Psoas muscle (tissue), 8 donors: ENCODE measurements around the gene TMPRSS3. TPM values are rescaled to one million over a fixed set of nuclear protein-coding genes. Genes with fewer than 3 reads are reported as not detected.

Experiments
- ATAC-seq, 4 donors: fragments of 200-7000 bp; cut with Tn5 transposase; one replicate each; pipeline ENCODE4 v1.9.1; 2020; ENCODE audit warnings: moderate library complexity in 3 of 4, mild to moderate bottlenecking in 2 of 4
- DNase-seq, 2 donors: peaks; one replicate each; pipeline ENCODE4 v3.0.0-alpha.2; 2020
- H3K27ac ChIP-seq: fragments of 200-600 bp; one replicate; pipeline ENCODE4 v1.8.0; 2022
- H3K27me3 ChIP-seq, 3 donors: fragments of 200-600 bp in 1 of 3; one replicate each; pipeline versions ENCODE4 v1.6.1 to v1.8.0; 2013 to 2022; ENCODE audit warnings: low read length in 2 of 3, mild to moderate bottlenecking in 2 of 3, moderate library complexity in 1 of 3; ENCODE audit not compliant: insufficient read depth in 3 of 3
- H3K36me3 ChIP-seq, 2 donors: fragments of 200-600 bp in 1 of 2; one replicate each; pipeline versions ENCODE4 v1.6.1 to v1.8.0; 2013 to 2022; ENCODE audit warnings: low read depth in 1 of 2, mild to moderate bottlenecking in 1 of 2, moderate library complexity in 1 of 2; ENCODE audit not compliant: insufficient read depth in 1 of 2
- H3K4me1 ChIP-seq: fragments of 200-600 bp; one replicate; pipeline ENCODE4 v1.8.0; 2022
- H3K4me3 ChIP-seq: fragments of 200-600 bp; one replicate; pipeline ENCODE4 v1.8.0; 2022; ENCODE audit warnings: mild to moderate bottlenecking
- H3K9me3 ChIP-seq: fragments of 200-600 bp; one replicate; pipeline ENCODE4 v1.8.0; 2022
- WGBS, 3 donors: extraction: QIAGEN DNeasy Blood & Tissue Kit; methylation state at CpG; one replicate each; pipeline versions ENCODE4 v1.1.6 to v1.1.7; 2013; 5-methylcytosine and 5-hydroxymethylcytosine counted together
- intact Hi-C, 2 donors: fragments of 100-400 bp; cut with DNase I; formaldehyde crosslinking; loops; one replicate each; pipeline versions ENCODE4 v1.11.0 to v1.14.2; 2022
- polyA plus RNA-seq, 3 donors: library from polyadenylated mRNA; stranded (reverse); fragments of 200-250 nt; gene quantifications; one replicate each; pipeline ENCODE4 v1.2.3, GENCODE V29; 2013
- total RNA-seq, 4 donors: library from RNA; stranded (reverse); fragmentation: NEBNext Ultra II Directional in 2 of 4; extraction: Animal tissue kit (Norgen Biotek cat#: 25700) in 2 of 4; gene quantifications; one replicate each; pipeline versions ENCODE4 v1.2.1 to v1.2.4, GENCODE V29; 2021 to 2023
- TF ChIP-seq, protein P1 (sequence below): fragments of 200-600 bp; IDR thresholded peaks from one replicate; pipeline ENCODE4 v1.8.0; 2022; ENCODE audit warnings: antibody characterized with exemption
- donor health status: healthy with polysubstance abuse.
- donor health status: DM: no; HTN: no; CAD: no; lungs with moderate emphysema.
- donor health status: Bipolar disorder and iron deficiency.
- donor health status: healthy.
- donor health status: DM: yes; HTN: yes; CAD: no.
- donor health status: DM: no; HTN: no; CAD: no.
- donor health status: DM: no; HTN: no; CAD: no.
- donor health status: DM: yes; HTN: yes; CAD: no.

The TMPRSS3 gene
- total and polyA plus RNA-seq, 7 donors, result 0.25 TPM; not detected in 6

DNA sequence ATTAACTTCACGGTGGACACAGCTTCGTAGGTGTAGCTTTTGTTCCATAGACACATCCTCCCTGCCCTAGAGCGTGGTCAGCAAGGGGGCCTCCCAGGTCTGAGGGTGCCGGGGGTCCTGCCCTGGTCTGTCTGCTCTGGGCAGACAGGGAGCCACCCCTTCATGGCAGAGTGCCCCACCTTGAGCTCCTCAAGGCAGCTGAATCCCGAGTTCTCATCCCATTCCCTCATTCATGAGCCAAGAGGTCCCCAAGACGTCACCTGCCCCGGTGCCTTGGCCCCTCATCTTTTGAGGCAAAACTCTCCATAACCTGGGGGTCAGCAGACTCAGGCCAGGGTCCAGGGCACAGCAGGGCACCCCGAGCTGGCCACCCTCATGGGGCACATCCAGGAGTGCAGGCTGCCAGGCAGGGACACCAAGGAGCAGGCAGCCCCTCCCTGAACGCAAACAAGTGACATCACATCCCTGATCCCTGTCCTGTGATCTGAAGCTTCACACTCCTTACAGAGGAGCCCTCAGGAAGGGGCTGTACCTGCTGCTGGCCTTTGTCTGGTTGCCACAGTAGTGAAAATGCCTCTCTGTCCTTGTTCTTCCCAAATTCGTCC is 31.1 kb upstream of the TMPRSS3 start:
- Histone ChIP-seq H3K36me3 (no peaks in the 10 kb centered on the region), H3K27me3 (peaks cover 0 to 34% (median 7%) of the 10 kb centered on the region in 3 donors), H3K4me3 (no peak overlapping the region), H3K27ac (no peak overlapping the region), H3K9me3 (no peaks in the 10 kb centered on the region), H3K4me1 (no peaks in the 10 kb centered on the region)
- TF ChIP-seq, protein P1, sequence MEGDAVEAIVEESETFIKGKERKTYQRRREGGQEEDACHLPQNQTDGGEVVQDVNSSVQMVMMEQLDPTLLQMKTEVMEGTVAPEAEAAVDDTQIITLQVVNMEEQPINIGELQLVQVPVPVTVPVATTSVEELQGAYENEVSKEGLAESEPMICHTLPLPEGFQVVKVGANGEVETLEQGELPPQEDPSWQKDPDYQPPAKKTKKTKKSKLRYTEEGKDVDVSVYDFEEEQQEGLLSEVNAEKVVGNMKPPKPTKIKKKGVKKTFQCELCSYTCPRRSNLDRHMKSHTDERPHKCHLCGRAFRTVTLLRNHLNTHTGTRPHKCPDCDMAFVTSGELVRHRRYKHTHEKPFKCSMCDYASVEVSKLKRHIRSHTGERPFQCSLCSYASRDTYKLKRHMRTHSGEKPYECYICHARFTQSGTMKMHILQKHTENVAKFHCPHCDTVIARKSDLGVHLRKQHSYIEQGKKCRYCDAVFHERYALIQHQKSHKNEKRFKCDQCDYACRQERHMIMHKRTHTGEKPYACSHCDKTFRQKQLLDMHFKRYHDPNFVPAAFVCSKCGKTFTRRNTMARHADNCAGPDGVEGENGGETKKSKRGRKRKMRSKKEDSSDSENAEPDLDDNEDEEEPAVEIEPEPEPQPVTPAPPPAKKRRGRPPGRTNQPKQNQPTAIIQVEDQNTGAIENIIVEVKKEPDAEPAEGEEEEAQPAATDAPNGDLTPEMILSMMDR, result no peak
- WGBS, 3 donors, result 82 to 88% (median 87%) methylated on average over 10 of the region's 10 CpGs
- ATAC-seq (no peak), DNase-seq (no peak)
- intact Hi-C loops, result no loop called here

DNA sequence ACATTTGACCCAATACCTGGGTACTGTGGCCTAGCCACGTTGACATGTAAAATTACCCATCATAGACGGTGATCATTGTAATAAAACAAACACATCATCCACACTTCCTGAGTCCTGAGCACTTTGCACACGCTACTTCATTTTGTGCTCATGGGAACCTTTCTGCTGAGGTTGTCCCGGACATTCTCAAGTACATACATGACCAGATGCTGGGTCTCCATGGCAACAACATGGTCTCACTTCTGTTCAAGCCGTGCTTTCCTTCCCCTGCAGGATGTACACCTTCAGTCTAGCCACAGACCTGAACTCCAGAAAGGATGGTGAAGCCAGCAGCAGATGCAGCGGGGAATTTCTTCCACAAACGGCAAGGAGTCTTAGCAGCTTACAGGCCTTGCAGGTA is 30.6 kb upstream of the TMPRSS3 start:
- WGBS, 3 donors, result 77 to 83% (median 82%) methylated on average over 7 of the region's 7 CpGs
- ATAC-seq (no peak), DNase-seq (no peak)
- TF ChIP-seq, protein P1, result no peak
- no peak overlapping the region for H3K27ac ChIP-seq
- H3K27me3 ChIP-seq, result peaks cover 0 to 39% (median 7%) of the 10 kb centered on the region in 3 donors
- no peaks in the 10 kb centered on the region for H3K9me3 ChIP-seq
- no peaks in the 10 kb centered on the region for H3K36me3 ChIP-seq
- intact Hi-C loops, result no loop called here
- H3K4me3 ChIP-seq, result no peak overlapping the region
- H3K4me1 ChIP-seq, result no peaks in the 10 kb centered on the region

DNA sequence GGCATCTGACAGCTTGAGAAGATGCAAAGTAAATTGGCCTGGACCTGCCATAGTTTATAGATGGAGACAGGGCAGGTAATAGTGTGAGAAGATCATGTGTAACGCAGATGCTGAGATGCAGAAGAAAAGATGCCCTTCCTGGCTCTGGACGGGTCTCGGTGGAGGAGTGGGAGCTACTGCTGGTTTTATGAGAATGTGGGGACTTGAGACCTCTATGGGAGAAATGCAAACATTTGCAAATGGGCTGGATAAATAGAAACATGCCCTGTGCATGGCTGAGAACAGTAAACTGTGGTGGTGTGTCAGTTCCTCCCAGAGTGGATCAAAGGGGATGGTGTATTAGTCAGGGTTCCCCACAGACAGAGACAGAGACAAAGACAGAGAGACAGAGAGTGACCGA is 29.7 kb upstream of the TMPRSS3 start:
- intact Hi-C loops, result no loop called here
- DNase-seq (no peak), ATAC-seq (no peak)
- Histone ChIP-seq H3K27me3 (peaks cover 0 to 45% (median 7%) of the 10 kb centered on the region in 3 donors), H3K9me3 (no peaks in the 10 kb centered on the region), H3K27ac (no peak overlapping the region), H3K36me3 (no peaks in the 10 kb centered on the region), H3K4me1 (no peaks in the 10 kb centered on the region), H3K4me3 (no peak overlapping the region)
- WGBS, 3 donors, result 59 to 76% (median 71%) methylated on average over 4 of the region's 4 CpGs
- TF ChIP-seq, protein P1, result no peak

DNA sequence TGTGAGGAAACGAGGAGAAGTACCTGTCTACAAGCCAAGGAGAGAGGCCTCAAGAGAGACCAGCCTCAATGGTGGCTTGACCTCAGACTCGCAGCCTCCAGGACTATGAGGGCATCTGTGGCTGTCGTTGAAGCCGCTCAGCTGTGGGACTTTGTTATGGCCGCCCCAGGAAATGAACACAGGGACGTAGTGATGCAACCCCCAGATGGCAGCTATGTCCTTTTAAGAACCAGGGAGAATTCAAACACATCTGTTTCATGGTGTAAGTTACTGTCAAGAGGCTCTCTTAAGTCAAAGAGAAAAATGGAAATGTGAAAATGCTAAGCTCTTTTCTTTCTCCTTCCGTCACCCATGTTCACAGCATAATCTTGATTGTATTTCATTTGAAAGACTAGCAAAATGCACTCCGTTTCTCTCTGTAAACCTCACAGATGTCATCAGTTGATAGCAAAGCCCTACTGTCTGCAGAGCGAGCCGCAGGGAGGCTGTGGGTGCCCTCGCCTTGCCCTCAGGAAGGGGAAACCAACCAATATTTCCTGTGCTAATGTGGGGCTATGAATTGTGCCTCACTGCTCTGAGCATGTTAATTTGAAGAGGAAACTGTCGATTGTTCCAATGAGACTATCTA is 29.2 kb upstream of the TMPRSS3 start:
- WGBS, 3 donors, result 33 to 36% (median 36%) methylated on average over 12 of the region's 12 CpGs
- H3K4me1 ChIP-seq, result no peaks in the 10 kb centered on the region
- no peak overlapping the region for H3K4me3 ChIP-seq
- no peak overlapping the region for H3K27ac ChIP-seq
- ATAC-seq (no peak), DNase-seq (no peak)
- H3K27me3 ChIP-seq, result peaks cover 0 to 48% (median 4%) of the 10 kb centered on the region in 3 donors
- TF ChIP-seq, protein P1, result no peak
- intact Hi-C loops, result no loop called here
- no peaks in the 10 kb centered on the region for H3K9me3 ChIP-seq
- H3K36me3 ChIP-seq, result no peaks in the 10 kb centered on the region
